Activated naive CD8-positive, alpha-beta T cell (primary cell): ENCODE measurements around the gene CDH23.

ENCODE experiments used
- H3K27ac Mint-ChIP-seq: one replicate; pipeline ENCODE4 v1.8.0; 2021; ENCODE audit warnings: mixed read lengths
- H3K27me3 Mint-ChIP-seq: one replicate; pipeline ENCODE4 v1.8.0; 2021; ENCODE audit warnings: mixed read lengths
- H3K36me3 Mint-ChIP-seq: one replicate; pipeline ENCODE4 v1.8.0; 2021; ENCODE audit warnings: mixed read lengths
- H3K4me1 Mint-ChIP-seq: one replicate; pipeline ENCODE4 v1.8.0; 2021; ENCODE audit warnings: low read depth, mixed read lengths
- H3K4me3 Mint-ChIP-seq: one replicate; pipeline ENCODE4 v1.8.0; 2021; ENCODE audit warnings: mild to moderate bottlenecking, mixed read lengths
- H3K9me3 Mint-ChIP-seq: one replicate; pipeline ENCODE4 v1.8.0; 2021; ENCODE audit warnings: low read depth, mixed read lengths

The CDH23 gene

DNA sequence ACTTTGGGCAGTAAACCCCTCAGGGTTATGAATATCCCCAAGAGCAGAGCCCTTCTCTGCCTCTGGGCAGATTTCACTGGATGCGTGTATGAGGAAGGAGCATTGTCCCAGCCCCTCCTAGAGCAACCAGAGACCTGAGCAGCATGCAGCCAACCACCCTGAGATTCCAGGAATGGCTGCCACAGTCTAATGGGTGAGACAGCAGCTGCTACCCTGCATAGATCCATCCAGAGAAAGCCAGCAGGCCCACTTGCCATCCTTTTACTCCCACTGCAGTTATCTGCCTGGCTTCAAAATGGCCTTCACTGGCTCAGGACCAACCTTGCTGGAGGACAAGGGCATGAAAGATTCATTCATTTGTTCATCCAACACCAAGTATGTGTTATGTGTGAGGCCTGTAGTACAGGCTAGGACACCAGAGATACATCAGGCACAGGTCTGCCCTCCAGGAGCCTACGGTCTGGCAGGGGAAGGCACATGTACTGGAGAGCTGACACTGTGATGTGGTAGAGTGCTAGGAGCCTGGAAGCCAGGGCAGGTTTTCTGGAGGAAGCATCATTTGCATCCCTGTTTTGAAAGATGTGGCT lies 349.0 kb downstream of the CDH23 start:
- no peaks in the 10 kb centered on the region for H3K27me3 Mint-ChIP-seq
- peaks cover 15% of the 10 kb centered on the region for H3K36me3 Mint-ChIP-seq
- H3K4me1 Mint-ChIP-seq: peaks cover 100% of the 10 kb centered on the region
- H3K27ac Mint-ChIP-seq: peak overlapping the region; percentile 98
- peak overlapping the region; percentile 52 for H3K4me3 Mint-ChIP-seq
- H3K9me3 Mint-ChIP-seq: no peaks in the 10 kb centered on the region

DNA sequence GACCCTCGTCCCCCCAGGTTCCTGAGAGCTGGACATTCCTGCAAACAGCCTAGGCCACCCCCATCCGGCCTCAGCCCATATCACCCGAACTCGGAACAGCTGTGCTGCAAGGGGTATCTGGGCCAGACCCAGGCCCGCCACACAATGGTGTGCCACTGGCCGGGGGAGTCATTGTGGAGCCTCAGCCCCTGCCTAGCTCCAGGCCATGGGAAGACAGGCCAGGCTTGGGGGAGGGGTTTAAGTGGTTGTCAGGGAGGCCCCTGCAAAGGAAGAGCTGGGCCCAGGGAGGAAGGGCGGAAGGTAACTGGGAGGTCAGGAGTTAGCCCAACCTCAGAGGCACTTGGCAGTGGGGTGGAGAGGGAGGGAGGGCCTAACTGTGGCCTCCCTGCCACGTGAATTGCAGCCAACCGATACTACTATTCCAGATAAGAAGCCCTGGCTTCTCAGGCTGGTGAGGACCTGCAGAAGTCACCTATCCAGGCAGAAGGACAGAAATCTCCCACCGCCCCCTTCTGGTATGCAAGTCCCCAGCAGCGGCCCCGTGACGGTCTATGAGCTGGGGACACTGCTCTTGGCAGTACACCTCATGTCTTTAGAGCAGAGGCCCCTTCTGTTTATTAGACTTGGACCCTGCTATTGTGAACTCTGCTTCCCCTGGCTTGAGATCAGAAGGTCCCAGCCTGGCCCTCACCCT lies 349.8 kb downstream of the CDH23 start:
- Mint-ChIP-seq H3K4me3 (peak overlapping the region; percentile 30), H3K4me1 (peaks cover 97% of the 10 kb centered on the region), H3K27ac (peak overlapping the region; percentile 98), H3K9me3 (no peaks in the 10 kb centered on the region), H3K36me3 (peaks cover 16% of the 10 kb centered on the region), H3K27me3 (no peaks in the 10 kb centered on the region)

DNA sequence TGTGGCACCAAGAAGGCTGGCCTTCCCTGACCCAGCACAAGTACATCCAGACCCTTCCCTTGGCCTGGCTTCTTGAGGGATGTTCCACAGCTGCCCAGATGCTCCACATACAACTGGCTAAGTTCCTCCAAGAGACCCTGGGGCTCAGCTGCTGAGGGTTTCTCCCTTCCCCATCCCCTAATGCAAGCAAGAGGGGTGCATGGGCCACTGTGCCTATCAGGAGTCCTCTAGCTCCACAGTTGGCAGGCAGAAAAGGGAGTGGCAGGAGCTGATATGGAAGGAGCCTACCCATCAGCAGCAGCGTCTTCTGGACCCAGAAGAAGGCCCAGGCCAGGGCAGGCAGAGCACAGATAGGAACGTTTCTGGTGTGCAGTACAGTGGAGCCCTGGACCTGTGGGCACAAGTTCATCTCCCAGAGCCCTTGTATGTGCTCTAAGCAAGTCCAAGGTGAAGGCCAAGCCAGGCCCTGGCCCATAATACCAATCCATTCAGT lies 350.4 kb downstream of the CDH23 start:
- Mint-ChIP-seq H3K9me3 (no peaks in the 10 kb centered on the region), H3K27me3 (no peaks in the 10 kb centered on the region), H3K36me3 (peaks cover 16% of the 10 kb centered on the region), H3K4me3 (peak overlapping the region; percentile 46), H3K4me1 (peaks cover 97% of the 10 kb centered on the region), H3K27ac (peak overlapping the region; percentile 98)

DNA sequence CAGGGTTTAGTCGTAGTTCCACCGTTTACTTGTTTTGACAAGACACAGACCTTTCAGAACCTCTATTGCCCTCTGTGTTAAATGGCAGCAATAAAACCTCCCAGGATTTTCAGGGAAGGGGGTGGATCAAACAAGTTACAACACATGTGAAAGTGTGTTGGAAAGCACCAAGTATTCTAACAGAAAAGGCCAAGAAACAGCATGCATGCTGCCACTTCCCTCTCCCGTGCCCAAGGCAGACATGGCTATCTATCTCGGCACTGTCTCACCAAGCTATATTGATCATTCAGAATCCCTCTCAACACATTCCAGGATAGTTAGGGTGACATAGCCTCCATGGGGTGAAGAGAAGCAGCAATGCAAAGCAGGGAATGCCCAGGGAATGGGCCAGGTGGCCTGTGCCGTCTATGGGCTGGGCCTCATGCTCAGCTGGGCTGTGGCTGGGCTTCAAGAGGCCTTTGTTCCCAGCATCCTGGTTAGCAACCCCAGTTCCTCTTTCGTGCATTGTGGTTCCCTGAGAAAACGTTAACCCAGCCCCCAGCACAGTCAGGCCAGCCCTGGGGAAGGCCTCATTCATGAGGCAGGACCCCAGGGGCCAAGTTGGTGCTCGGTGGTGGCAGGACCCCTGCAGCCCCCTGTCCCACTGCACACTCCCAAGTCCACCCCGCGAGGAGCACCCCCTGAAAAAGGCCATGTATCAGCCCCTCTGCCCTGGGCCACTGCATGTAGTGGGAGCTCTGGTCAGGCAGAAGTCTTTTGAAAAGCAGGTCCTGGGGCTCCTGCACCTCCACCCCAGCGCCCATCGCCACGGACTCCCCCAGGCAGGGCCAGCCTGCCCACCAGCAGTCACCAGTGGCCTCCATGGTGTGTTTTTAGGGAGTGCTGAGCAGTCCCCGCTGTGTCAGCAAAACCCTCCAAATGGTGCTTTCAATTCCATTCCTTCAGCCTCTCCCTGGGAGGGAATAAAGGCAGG lies 351.1 kb downstream of the CDH23 start:
- Mint-ChIP-seq H3K27ac (peak overlapping the region; percentile 98), H3K4me1 (peaks cover 97% of the 10 kb centered on the region), H3K9me3 (no peaks in the 10 kb centered on the region), H3K4me3 (peak overlapping the region; percentile 79), H3K36me3 (peaks cover 12% of the 10 kb centered on the region), H3K27me3 (no peaks in the 10 kb centered on the region)

DNA sequence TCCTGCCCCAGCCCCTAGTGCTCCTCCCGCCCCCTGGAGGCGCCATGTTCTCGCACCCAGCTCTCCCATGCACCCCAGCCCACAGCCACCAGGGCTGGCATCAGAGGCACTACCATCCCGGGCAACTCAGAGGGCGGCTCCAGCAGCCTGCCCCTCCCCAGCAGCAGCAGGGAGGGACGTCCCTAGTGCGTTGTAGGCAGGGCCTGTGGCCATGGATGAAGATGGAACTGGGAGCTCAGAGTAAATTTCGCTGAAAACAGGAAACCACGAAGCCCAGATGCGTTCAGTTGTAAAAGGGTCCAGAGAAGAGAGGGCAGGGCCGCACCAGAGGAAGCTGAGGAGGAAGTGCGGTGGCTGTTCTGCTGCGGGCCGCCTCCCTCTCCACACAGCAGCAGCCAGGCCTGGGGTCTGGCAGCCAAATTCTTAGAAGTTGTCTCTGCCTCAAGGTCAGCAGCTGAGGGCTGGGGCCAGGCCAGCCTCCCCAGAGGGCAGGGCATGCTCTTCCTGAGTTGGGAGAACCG lies 352.0 kb downstream of the CDH23 start:
- Mint-ChIP-seq H3K27ac (peak overlapping the region; percentile 98), H3K9me3 (no peaks in the 10 kb centered on the region), H3K36me3 (peaks cover 15% of the 10 kb centered on the region), H3K4me1 (peaks cover 97% of the 10 kb centered on the region), H3K4me3 (peak overlapping the region; percentile 79), H3K27me3 (no peaks in the 10 kb centered on the region)

DNA sequence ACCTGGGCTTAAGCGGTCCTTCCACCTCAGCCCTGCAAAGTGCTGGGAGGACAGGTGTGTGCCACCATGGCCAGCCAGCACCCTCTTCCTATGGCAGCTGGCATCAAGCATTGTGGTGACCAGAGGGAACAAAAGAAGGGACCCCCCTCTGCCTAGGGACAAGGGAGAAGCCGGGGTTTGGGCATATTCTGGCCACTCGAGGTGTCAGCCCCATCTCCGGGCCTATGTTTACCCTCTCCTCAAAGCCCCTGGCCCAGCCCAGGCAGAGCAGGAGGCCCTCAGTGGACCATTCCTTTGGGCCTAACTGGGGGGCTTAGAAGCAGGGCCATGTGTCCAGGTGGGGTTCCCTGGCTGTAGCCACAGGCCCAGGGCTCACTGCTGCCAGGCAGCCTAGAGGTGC lies 352.7 kb downstream of the CDH23 start:
- peak overlapping the region; percentile 79 for H3K4me3 Mint-ChIP-seq
- no peaks in the 10 kb centered on the region for H3K9me3 Mint-ChIP-seq
- H3K4me1 Mint-ChIP-seq: peaks cover 97% of the 10 kb centered on the region
- H3K36me3 Mint-ChIP-seq: peaks cover 15% of the 10 kb centered on the region
- peak overlapping the region; percentile 98 for H3K27ac Mint-ChIP-seq
- H3K27me3 Mint-ChIP-seq: no peaks in the 10 kb centered on the region

DNA sequence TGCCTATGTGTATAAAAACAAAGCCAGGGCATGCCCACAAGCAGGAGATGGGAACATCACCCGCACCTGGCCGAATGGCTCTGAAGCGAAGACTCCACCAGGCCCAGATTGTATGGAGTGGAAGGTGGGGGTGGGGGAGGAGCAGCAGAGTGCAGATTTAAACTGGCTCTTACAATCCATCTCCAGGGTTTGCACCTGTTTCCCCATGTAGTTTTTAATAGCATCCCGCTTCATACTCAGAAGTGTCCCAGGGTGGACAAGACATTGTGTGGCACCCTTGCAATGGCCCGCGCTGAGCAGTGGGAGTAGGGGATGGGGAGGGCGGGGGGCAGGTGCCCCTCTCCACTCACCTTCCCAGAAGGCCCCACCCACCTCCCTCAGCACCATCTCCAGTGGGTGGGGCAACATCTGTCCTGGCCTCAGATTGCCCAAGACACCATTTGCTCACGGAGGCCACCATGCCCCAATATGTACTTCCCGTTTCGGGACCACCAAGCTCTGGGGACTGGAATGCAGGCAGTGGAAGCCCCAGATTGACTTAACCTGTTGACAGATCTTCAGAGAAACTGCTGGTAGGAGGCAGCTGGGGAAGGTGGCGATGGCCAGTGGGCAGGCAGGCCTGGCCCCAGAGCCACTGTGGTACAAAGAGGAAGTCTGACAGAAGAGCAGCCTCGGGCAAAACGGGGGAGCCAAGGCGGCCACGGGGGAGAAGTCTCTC lies 353.6 kb downstream of the CDH23 start:
- Mint-ChIP-seq H3K4me1 (peaks cover 97% of the 10 kb centered on the region), H3K9me3 (no peaks in the 10 kb centered on the region), H3K36me3 (peaks cover 15% of the 10 kb centered on the region), H3K27ac (peak overlapping the region; percentile 98), H3K27me3 (no peaks in the 10 kb centered on the region), H3K4me3 (peak overlapping the region; percentile 17)

DNA sequence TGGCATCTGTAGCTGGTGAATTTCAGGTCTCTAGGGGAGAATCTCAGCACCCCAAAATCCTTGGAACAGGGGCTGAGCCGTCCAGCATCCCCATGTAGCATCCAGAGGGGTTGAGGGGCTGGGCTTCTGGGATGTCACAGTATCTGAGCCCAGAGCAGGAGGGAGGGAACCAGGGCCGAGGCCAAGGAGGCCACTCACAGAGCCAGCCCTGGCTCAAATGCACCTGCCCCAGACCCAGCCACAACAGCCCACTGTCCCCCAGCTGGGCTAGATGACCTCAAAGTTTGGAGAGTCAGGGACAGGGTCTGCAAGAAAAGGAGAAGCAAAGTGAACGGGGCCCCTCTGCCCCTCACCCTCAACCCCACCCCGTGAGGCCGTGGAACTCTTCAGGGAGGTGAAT lies 354.3 kb downstream of the CDH23 start:
- Mint-ChIP-seq H3K9me3 (no peaks in the 10 kb centered on the region), H3K4me1 (peaks cover 96% of the 10 kb centered on the region), H3K27me3 (no peaks in the 10 kb centered on the region), H3K4me3 (peak overlapping the region; percentile 32), H3K36me3 (peaks cover 15% of the 10 kb centered on the region), H3K27ac (peak overlapping the region; percentile 98)

DNA sequence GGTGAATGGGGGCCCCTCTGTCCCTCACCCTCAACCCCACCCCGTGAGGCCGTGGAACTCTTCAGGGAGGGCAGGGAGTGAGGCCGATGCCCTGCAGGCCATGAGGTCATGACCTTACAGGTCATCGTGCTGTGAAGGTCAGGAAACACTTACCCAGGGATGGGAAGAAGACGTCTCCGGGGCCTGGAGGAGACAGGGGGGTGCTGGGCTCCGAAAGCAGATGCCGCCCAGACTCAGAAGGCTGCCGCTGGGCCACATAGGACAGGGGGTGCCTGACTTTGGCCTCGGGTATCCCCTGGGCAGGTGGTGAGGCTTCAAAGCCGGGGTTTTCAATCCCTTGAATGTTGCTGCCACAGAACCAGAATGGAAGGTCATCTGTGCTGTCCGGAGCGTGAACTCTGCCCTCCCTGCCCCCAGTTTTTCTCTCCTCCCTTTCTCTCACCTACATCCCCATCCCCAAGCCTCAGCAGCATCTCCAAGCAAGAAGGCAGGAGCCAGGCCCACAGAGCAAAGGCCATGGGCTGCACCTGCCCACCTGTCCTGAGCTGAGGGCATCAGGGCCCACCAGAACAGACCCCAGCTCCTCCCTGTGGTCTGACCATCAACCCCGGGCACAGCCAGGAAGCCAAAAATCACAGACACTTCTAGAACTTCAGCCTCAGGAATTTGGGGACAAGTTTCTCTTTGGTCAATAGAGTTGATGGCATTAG lies 354.9 kb downstream of the CDH23 start:
- Mint-ChIP-seq H3K36me3 (peaks cover 15% of the 10 kb centered on the region), H3K9me3 (no peaks in the 10 kb centered on the region), H3K27ac (peak overlapping the region; percentile 97), H3K4me3 (peak overlapping the region; percentile 27), H3K27me3 (no peaks in the 10 kb centered on the region), H3K4me1 (peaks cover 96% of the 10 kb centered on the region)

DNA sequence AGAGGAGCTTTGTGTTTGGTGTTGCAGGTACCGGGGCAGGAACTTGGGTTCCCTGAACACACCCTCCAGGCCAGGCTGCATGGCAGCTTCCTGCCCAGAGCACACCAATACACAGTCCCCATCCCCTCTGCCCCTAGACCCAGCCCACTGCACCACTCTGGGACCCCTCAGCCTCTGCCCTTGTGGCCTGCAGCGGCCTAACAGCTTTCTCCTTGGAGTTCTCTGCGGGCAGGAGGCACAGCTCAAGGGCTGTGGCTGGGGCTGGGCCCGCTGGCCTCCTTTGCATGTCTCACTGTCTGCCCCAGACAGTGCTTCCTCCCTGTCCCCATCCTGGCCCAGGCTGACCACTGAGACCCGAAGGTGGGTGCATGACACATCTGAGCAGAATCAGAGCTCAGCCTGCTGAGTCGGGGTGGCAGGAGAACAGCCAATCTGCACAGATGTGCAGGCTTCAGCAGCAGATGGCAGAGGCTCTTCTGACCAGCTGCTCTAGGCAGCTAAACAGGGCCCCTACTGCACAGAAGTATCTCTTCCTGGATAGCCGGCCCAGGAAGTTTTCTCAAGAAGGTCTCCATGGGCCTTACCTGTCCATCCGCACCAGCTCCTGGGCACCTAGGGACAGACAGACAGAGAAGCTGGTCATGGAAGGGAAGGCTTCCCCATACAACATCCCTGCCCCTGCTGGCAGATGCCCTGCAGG lies 355.8 kb downstream of the CDH23 start:
- Mint-ChIP-seq H3K27ac (peak overlapping the region; percentile 97), H3K27me3 (no peaks in the 10 kb centered on the region), H3K36me3 (peaks cover 15% of the 10 kb centered on the region), H3K4me1 (peaks cover 96% of the 10 kb centered on the region), H3K9me3 (no peaks in the 10 kb centered on the region), H3K4me3 (peak overlapping the region; percentile 39)

DNA sequence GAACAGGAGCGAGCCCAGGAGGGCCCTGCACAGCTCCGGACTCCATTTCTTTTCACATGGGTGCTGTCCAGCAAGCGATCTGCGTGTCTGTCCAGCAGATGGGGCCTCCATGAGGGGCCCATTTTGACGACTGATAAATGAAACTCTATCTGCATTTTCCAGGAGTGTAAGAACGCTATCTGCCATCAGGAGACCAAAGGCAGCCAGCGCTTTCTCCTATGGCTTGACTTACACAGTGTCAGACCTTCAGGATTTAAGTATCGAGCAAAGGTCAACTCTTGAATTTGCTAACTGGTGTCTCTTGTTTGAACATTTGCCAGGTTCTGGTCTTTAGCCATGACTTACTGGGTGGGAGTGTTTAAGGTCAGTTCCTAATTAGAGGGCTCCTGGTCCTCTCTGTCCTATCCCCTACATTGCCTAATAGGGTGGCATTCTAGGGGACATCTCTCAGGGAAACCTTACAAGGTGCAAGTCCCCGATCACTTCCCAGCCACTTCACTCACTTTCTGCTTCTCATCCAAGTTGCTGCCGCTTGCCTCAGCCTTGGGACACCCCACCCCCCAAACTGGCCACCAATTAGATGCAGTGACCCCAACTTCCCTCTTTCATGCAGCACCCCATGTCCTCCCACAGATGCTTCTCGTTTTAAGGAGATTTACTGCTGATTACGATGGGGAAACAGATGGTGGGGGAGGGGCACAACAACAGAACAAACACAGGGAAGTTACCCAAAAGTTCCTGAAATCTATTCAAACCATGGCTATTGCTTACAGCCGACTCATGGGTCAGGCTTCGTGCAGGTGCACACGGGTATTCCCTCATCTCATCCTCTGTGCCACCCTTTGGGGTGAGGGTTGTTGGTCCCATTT lies 356.6 kb downstream of the CDH23 start:
- Mint-ChIP-seq H3K9me3 (no peaks in the 10 kb centered on the region), H3K36me3 (peaks cover 15% of the 10 kb centered on the region), H3K4me1 (peaks cover 96% of the 10 kb centered on the region), H3K27ac (peak overlapping the region; percentile 97), H3K4me3 (peak overlapping the region; percentile 54), H3K27me3 (no peaks in the 10 kb centered on the region)

DNA sequence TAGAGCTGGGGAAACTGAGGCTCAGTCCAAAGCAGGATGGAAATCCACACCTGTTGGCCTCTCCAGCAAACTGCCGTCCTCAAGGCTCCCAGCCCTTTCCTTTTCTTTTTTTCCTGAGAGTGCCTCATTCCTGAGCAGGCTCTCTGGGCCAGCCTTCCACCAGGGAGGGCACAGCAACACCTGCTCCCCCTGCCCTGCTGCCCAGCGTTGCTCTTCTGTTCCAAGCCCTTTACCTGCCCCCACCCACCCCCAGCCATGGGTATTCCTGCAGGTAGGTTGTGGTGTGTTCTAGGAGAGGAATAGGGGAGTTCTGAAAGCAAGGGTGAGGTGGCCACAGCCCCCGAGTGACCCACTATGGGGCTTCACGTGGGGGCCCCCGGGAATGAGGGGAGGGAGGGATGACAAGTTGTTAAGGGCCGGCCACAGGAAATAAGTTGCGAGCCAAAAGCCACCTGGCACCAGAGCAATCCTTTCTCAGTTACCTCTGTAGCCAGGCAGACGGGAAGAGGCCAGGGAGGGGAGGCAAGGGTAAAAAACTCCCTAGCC lies 357.3 kb downstream of the CDH23 start:
- Mint-ChIP-seq H3K4me1 (peaks cover 95% of the 10 kb centered on the region), H3K4me3 (no peak overlapping the region), H3K27ac (peak overlapping the region; percentile 97), H3K27me3 (no peaks in the 10 kb centered on the region), H3K9me3 (no peaks in the 10 kb centered on the region), H3K36me3 (peaks cover 12% of the 10 kb centered on the region)
